Loucy (cell line): ENCODE measurements around the gene CRY2.

Experiments used
- CTCF ChIP-seq: fragments of 200-600 bp; sonication (generic); conservative IDR thresholded peaks from 2 replicates; pipeline ENCODE4 v1.5.1; 2014; ENCODE audit warnings: mild to moderate bottlenecking, antibody characterized with exemption, low read length
- EZH2phosphoT487 ChIP-seq: fragments of 200-600 bp; IDR thresholded peaks from 2 replicates; pipeline ENCODE4 v1.6.1; 2018; ENCODE audit warnings: antibody characterized with exemption, mild to moderate bottlenecking, moderate library complexity, borderline replicate concordance

DNA sequence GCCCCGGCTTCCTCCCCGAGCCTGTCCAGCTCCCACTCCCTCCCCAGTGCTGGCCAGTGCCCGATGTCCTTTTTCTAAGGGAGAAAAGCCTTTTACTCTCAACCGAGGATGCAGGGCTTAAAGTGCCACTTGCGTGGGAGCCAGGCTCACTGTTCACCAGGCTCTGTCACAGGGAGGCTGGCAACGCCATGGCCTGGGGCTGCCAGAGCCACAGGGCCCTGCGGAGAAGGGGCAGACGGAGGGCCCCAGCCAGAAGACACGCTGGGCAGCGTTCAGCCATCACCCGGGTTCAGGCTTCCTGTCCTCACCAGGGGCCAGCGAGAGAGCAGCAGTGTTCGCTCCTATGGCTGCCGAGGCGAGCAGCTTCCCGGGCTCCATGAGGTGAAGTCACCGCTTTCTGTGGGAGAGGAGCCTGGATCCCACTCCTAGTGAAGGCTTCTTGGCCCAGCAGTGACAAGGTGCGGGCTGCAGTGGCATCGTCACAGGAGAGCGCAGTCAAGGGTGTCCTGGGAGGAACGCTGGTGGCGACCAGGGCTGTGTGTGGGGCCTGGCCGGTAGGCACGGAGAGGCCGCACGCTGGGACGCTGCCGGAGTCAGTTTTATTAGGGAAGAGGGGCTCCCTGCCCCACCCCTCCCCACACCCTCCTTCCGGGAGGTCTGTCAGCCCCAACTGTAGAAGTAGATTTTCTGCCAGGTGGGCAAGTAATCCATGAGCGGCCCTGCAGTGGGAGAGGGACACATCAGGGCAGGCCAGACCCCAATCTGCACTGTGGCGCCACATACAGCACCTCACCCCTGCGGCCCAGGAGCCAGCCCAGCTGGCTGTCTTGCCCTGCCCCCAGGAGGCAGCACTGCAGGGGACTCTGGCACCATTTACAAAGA lies 62.6 kb downstream of the CRY2 start:
- TF ChIP-seq CTCF, result no peak
- TF ChIP-seq EZH2phosphoT487, result no peak
